H9 (cell line): ENCODE data around the gene ZHX3. TPM values are rescaled to one million over a fixed set of nuclear protein-coding genes. Genes with fewer than 3 reads are reported as not detected.

Experiments used
- DNase-seq: peaks from one replicate; pipeline ENCODE4 v3.0.0-alpha.2; 2017
- H2AFZ ChIP-seq: one replicate; pipeline ENCODE4 v1.6.1; 2013; ENCODE audit warnings: mild to moderate bottlenecking, low read length, control low read depth, moderate library complexity
- H2AK5ac ChIP-seq: 2 replicates; pipeline ENCODE4 v1.6.1; 2013; ENCODE audit warnings: low read length, control low read depth, mixed read lengths; ENCODE audit not compliant: insufficient read length
- H2BK120ac ChIP-seq: one replicate; pipeline ENCODE4 v1.6.1; 2013; ENCODE audit warnings: low read depth, mild to moderate bottlenecking, low read length, control low read depth, inconsistent platforms; ENCODE audit not compliant: poor library complexity, severe bottlenecking
- H2BK12ac ChIP-seq: 2 replicates; pipeline ENCODE4 v1.6.1; 2013; ENCODE audit warnings: low read length, control low read depth, mixed read lengths, low read depth; ENCODE audit not compliant: insufficient read length
- H2BK15ac ChIP-seq: 2 replicates; pipeline ENCODE4 v1.6.1; 2013; ENCODE audit warnings: low read depth, low read length, control low read depth
- H2BK20ac ChIP-seq: one replicate; pipeline ENCODE4 v1.6.1; 2013; ENCODE audit warnings: low read depth, mild to moderate bottlenecking, low read length, control low read depth, inconsistent platforms; ENCODE audit not compliant: poor library complexity, severe bottlenecking
- H2BK5ac ChIP-seq: 2 replicates; pipeline ENCODE4 v1.6.1; 2013; ENCODE audit warnings: low read length, control low read depth, mixed read lengths; ENCODE audit not compliant: insufficient read length
- H3K14ac ChIP-seq: 2 replicates; pipeline ENCODE4 v1.6.1; 2013; ENCODE audit warnings: low read length, control low read depth; ENCODE audit not compliant: insufficient read depth
- H3K18ac ChIP-seq: 2 replicates; pipeline ENCODE4 v1.6.1; 2013; ENCODE audit warnings: low read depth, mild to moderate bottlenecking, mixed read lengths, low read length, control low read depth; ENCODE audit not compliant: insufficient read length
- H3K23ac ChIP-seq: 2 replicates; pipeline ENCODE4 v1.6.1; 2013; ENCODE audit warnings: low read length, control low read depth, mixed read lengths, low read depth; ENCODE audit not compliant: insufficient read length
- H3K23me2 ChIP-seq: 2 replicates; pipeline ENCODE4 v1.6.1; 2013; ENCODE audit warnings: low read depth, mild to moderate bottlenecking, mixed read lengths, low read length, control low read depth; ENCODE audit not compliant: insufficient read length, poor library complexity, severe bottlenecking
- H3K27ac ChIP-seq: 2 replicates; pipeline ENCODE4 v1.5.1; 2013; ENCODE audit warnings: low read length, control low read depth, mixed read lengths, low read depth; ENCODE audit not compliant: insufficient read length
- H3K27me3 ChIP-seq: 2 replicates; pipeline ENCODE4 v1.6.1; 2013; ENCODE audit warnings: low read length, control low read depth, inconsistent platforms; ENCODE audit not compliant: insufficient read depth
- H3K4ac ChIP-seq: 2 replicates; pipeline ENCODE4 v1.6.1; 2013; ENCODE audit warnings: low read depth, mild to moderate bottlenecking, control low read depth, inconsistent platforms, low read length, moderate library complexity
- H3K4me1 ChIP-seq: 2 replicates; pipeline ENCODE4 v1.6.1; 2013; ENCODE audit warnings: low read length, control low read depth, inconsistent platforms; ENCODE audit not compliant: insufficient read depth
- H3K4me2 ChIP-seq: 2 replicates; pipeline ENCODE4 v1.6.1; 2013; ENCODE audit warnings: low read length, control low read depth, mixed read lengths; ENCODE audit not compliant: insufficient read length, insufficient read depth
- H3K56ac ChIP-seq: 2 replicates; pipeline ENCODE4 v1.6.1; 2013; ENCODE audit warnings: low read depth, mild to moderate bottlenecking, mixed read lengths, low read length, control low read depth; ENCODE audit not compliant: insufficient read length
- H3K79me1 ChIP-seq: 2 replicates; pipeline ENCODE4 v1.6.1; 2013; ENCODE audit warnings: low read depth, mild to moderate bottlenecking, moderate library complexity, low read length, control low read depth, inconsistent platforms; ENCODE audit not compliant: insufficient read depth, poor library complexity, severe bottlenecking
- H3K79me2 ChIP-seq: 2 replicates; pipeline ENCODE4 v1.6.1; 2013; ENCODE audit warnings: low read length, control low read depth, inconsistent platforms; ENCODE audit not compliant: insufficient read depth
- H3K9ac ChIP-seq: 2 replicates; pipeline ENCODE4 v1.6.1; 2013; ENCODE audit warnings: low read length, control low read depth, mixed read lengths; ENCODE audit not compliant: insufficient read length; ENCODE audit errors: extremely low read depth
- H3K9me3 ChIP-seq: one replicate; pipeline ENCODE4 v1.6.1; 2013; ENCODE audit warnings: low read depth, low read length, inconsistent platforms; ENCODE audit not compliant: control insufficient read depth
- H3T11ph ChIP-seq: one replicate; pipeline ENCODE4 v1.6.1; 2013; ENCODE audit warnings: mild to moderate bottlenecking, low read length, control low read depth, inconsistent platforms
- H4K20me1 ChIP-seq: one replicate; pipeline ENCODE4 v1.6.1; 2013; ENCODE audit not compliant: control insufficient read depth, insufficient read length, insufficient read depth
- H4K5ac ChIP-seq: 2 replicates; pipeline ENCODE4 v1.6.1; 2013; ENCODE audit warnings: low read depth, mild to moderate bottlenecking, mixed read lengths, low read length, control low read depth; ENCODE audit not compliant: insufficient read length
- H4K8ac ChIP-seq: replicated peaks from 2 replicates; pipeline ENCODE4 v1.6.1; 2013; ENCODE audit warnings: low read length, control low read depth, mixed read lengths, low read depth; ENCODE audit not compliant: insufficient read length
- H4K91ac ChIP-seq: 2 replicates; pipeline ENCODE4 v1.6.1; 2013; ENCODE audit warnings: low read depth, mild to moderate bottlenecking, moderate library complexity, mixed read lengths, low read length, control low read depth; ENCODE audit not compliant: insufficient read length
- H3K27ac Mint-ChIP-seq, 3 experiments: 2 replicates in 2 of 3; 3 replicates in 1 of 3; pipeline ENCODE4 v1.8.0; 2020 to 2021; ENCODE audit warnings: mixed read lengths in 3 of 3, mild to moderate bottlenecking in 1 of 3, moderate library complexity in 1 of 3
- H3K27me3 Mint-ChIP-seq: 2 replicates; pipeline ENCODE4 v1.8.0; 2021; ENCODE audit warnings: low read depth, mild to moderate bottlenecking, moderate library complexity, mixed read lengths
- H3K36me3 Mint-ChIP-seq, 3 experiments: 2 replicates in 2 of 3; 3 replicates in 1 of 3; pipeline ENCODE4 v1.8.0; 2020 to 2021; ENCODE audit warnings: low read depth in 3 of 3, mixed read lengths in 3 of 3; ENCODE audit not compliant: insufficient read depth in 1 of 3
- H3K4me1 Mint-ChIP-seq, 2 experiments: 2 replicates each; pipeline ENCODE4 v1.8.0; 2020; ENCODE audit warnings: mixed read lengths in 2 of 2
- H3K4me3 Mint-ChIP-seq, 2 experiments: 2 replicates in 1 of 2; 3 replicates in 1 of 2; pipeline ENCODE4 v1.8.0; 2020 to 2021; ENCODE audit warnings: mild to moderate bottlenecking in 2 of 2, mixed read lengths in 2 of 2, moderate library complexity in 1 of 2
- H3K9me3 Mint-ChIP-seq, 2 experiments: 2 replicates in 1 of 2; 3 replicates in 1 of 2; pipeline ENCODE4 v1.8.0; 2020; ENCODE audit warnings: mild to moderate bottlenecking in 2 of 2, mixed read lengths in 2 of 2, moderate library complexity in 1 of 2
- WGBS: extraction: QIAGEN DNeasy Blood & Tissue Kit; methylation state at CpG from one replicate; pipeline ENCODE4 v1.1.7; 2013; ENCODE audit warnings: missing lambda C conversion rate, low lambda C conversion rate, mixed read lengths; ENCODE audit not compliant: insufficient read length; ENCODE audit errors: extremely low coverage; 5-methylcytosine and 5-hydroxymethylcytosine counted together
- total RNA-seq: library from RNA; stranded (reverse); gene quantifications from 2 replicates; pipeline ENCODE4 v1.2.1, GENCODE V29; 2021
- TF ChIP-seq, protein P1 (sequence below): fragments of 200-600 bp; sonication (generic); conservative IDR thresholded peaks from 3 replicates; pipeline ENCODE4 v1.8.0; 2021; ENCODE audit warnings: antibody characterized with exemption, mild to moderate bottlenecking

The ZHX3 gene
- total RNA-seq, 1 experiment from 2014 or later = 4.4 TPM

DNA sequence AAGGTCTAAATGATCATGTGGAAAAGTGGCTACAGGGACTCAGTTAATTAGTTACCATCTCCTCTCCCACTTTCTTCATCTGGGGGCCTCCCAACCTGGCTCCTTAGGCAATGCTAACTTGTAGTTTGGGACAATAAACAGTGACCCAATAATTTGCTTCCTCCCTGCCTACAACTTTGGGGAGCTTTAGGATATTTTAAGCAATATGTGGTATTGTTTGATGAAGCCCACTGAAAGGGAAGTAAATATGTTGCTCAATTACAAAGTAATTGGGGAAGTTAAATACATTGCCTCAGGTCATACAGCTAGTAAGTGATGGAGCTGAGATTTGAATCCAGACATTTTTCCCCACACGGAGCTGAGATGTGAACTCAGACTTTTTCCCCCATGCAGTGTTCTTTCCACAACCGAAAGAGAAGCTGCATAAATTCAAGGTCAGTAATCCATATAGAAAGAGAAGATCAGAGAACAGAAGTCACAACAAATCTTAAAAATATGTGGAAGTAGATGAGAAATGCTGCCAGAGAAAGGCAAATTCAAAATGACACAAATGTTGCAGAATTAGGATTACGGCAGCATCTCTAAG is 26.6 kb downstream of the ZHX3 start:
- no peak overlapping the region for H3K4me3 Mint-ChIP-seq
- H4K8ac ChIP-seq = no peak overlapping the region
- DNase-seq = no peak
- H3K36me3 Mint-ChIP-seq = peaks cover 0 to 9% (median 1%) of the 10 kb centered on the region in 3 experiments; a peak in 5 of 7 replicates
- no peak overlapping the region for H3K18ac ChIP-seq
- H2BK15ac ChIP-seq = no peak overlapping the region
- no peak overlapping the region for H3K56ac ChIP-seq
- no CpG with 5 or more reads among the region's 3 CpGs for WGBS
- H4K5ac ChIP-seq = no peak overlapping the region
- H3T11ph ChIP-seq = no peak overlapping the region
- H3K79me1 ChIP-seq = no peaks in the 10 kb centered on the region
- no peak overlapping the region for H3K27ac ChIP-seq
- H3K23me2 ChIP-seq = no peaks in the 10 kb centered on the region
- H3K27ac Mint-ChIP-seq = no peak overlapping the region
- no peaks in the 10 kb centered on the region for H3K27me3 ChIP-seq
- no peak overlapping the region for H2AFZ ChIP-seq
- H3K4me2 ChIP-seq = no peak overlapping the region
- H3K9me3 Mint-ChIP-seq = peaks cover 13 to 14% of the 10 kb centered on the region in 2 experiments
- no peaks in the 10 kb centered on the region for H3K4me1 ChIP-seq
- H3K4ac ChIP-seq = no peak overlapping the region
- peaks cover 1% of the 10 kb centered on the region; the same call in 1 of the 2 replicates for H3K27me3 Mint-ChIP-seq
- H2BK12ac ChIP-seq = no peak overlapping the region
- no peak overlapping the region for H3K14ac ChIP-seq
- H2BK120ac ChIP-seq = no peak overlapping the region
- H4K91ac ChIP-seq = no peak overlapping the region
- TF ChIP-seq, protein P1, sequence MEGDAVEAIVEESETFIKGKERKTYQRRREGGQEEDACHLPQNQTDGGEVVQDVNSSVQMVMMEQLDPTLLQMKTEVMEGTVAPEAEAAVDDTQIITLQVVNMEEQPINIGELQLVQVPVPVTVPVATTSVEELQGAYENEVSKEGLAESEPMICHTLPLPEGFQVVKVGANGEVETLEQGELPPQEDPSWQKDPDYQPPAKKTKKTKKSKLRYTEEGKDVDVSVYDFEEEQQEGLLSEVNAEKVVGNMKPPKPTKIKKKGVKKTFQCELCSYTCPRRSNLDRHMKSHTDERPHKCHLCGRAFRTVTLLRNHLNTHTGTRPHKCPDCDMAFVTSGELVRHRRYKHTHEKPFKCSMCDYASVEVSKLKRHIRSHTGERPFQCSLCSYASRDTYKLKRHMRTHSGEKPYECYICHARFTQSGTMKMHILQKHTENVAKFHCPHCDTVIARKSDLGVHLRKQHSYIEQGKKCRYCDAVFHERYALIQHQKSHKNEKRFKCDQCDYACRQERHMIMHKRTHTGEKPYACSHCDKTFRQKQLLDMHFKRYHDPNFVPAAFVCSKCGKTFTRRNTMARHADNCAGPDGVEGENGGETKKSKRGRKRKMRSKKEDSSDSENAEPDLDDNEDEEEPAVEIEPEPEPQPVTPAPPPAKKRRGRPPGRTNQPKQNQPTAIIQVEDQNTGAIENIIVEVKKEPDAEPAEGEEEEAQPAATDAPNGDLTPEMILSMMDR = no peak
- H2BK20ac ChIP-seq = no peak overlapping the region
- no peaks in the 10 kb centered on the region for H3K79me2 ChIP-seq
- H3K23ac ChIP-seq = no peak overlapping the region
- no peak overlapping the region for H2BK5ac ChIP-seq
- no peak overlapping the region for H3K9ac ChIP-seq
- H4K20me1 ChIP-seq = no peaks in the 10 kb centered on the region
- H3K4me1 Mint-ChIP-seq = peaks cover 12 to 14% of the 10 kb centered on the region in 2 experiments
- no peaks in the 10 kb centered on the region for H3K9me3 ChIP-seq
- no peak overlapping the region for H2AK5ac ChIP-seq
